HepG2 (cell line): Measurements from ENCODE around the gene ADAMTS16. TPM values are rescaled to one million over a fixed set of nuclear protein-coding genes. Genes with fewer than 3 reads are reported as not detected.

Experiments used
- ATAC-seq: fragments of 200-7000 bp; cut with Tn5 transposase; 3 replicates; pipeline ENCODE4 v1.9.1; 2020; ENCODE audit warnings: mild to moderate bottlenecking, moderate library complexity
- BruUV-seq: library from RNA; stranded (reverse); fragments of 400-500 nt; replicated peaks from 2 replicates; lab custom pipeline; 2021; lab: Mats Ljungman, UMichigan
- CTCF ChIA-PET: fragments of 300-600 bp; formaldehyde crosslinking; extraction: SDS; loops from one replicate; lab custom pipeline; 2021; ENCODE audit warnings: low total read pairs, inconsistent platforms, low intra/inter-chr PET ratio; lab: Yijun Ruan, JAX
- POLR2A ChIA-PET: fragments of 350-600 bp; sonication (Branson Sonifier 250); formaldehyde crosslinking; loops from one replicate; lab custom pipeline; 2020; ENCODE audit warnings: antibody characterized with exemption, inconsistent platforms; lab: Yijun Ruan, JAX
- DNase-seq: peaks from one replicate; pipeline ENCODE4 v3.0.0-alpha.2; 2015; ENCODE audit warnings: low spot score
- FAIRE-seq: peaks from 3 replicates; lab custom pipeline; 2011; peaks lifted over from hg19 to GRCh38; lab: Jason Lieb, UNC
- H2AFZ ChIP-seq: one replicate; pipeline ENCODE4 v1.6.1; 2011; ENCODE audit warnings: low read length, inconsistent platforms
- H3K27ac ChIP-seq: fragments of 300-600 bp; 3 replicates; pipeline ENCODE4 v1.8.0; 2011; ENCODE audit warnings: mixed run types, mild to moderate bottlenecking, mixed read lengths, low read length, inconsistent platforms; ENCODE audit not compliant: insufficient read depth; ENCODE audit errors: extremely low read length
- H3K27me3 ChIP-seq, 2 experiments: fragments of 200-600 bp in 1 of 2; 2 replicates in 1 of 2; 3 replicates in 1 of 2; pipeline versions ENCODE4 v1.6.0 to v1.8.0; 2011; ENCODE audit warnings: low read length in 2 of 2, mild to moderate bottlenecking in 2 of 2, moderate library complexity in 2 of 2, inconsistent platforms in 1 of 2; ENCODE audit not compliant: insufficient read depth in 2 of 2, control insufficient read depth in 1 of 2
- H3K36me3 ChIP-seq, 2 experiments: fragments of 200-600 bp in 1 of 2; replicated peaks in 1 of 2; 2 replicates in 1 of 2; 3 replicates in 1 of 2; pipeline versions ENCODE4 v1.5.1 to v1.8.0; 2011; ENCODE audit warnings: low read length in 2 of 2, inconsistent platforms in 1 of 2; ENCODE audit not compliant: insufficient read depth in 2 of 2, control insufficient read depth in 1 of 2
- H3K4me1 ChIP-seq: 2 replicates; pipeline ENCODE4 v1.5.1; 2012; ENCODE audit warnings: low read length, inconsistent platforms; ENCODE audit not compliant: insufficient read depth
- H3K4me2 ChIP-seq: 2 replicates; pipeline ENCODE4 v1.6.0; 2011; ENCODE audit warnings: low read depth, low read length, inconsistent platforms
- H3K4me3 ChIP-seq, 3 experiments: fragments of 200-600 bp in 1 of 3; sonication (generic), shearing (Covaris generic) in 1 of 3; replicated peaks in 1 of 3; 2 replicates each; pipeline ENCODE4 v1.5.1; 2011 to 2016; ENCODE audit warnings: low read length in 3 of 3, inconsistent platforms in 2 of 3, low read depth in 2 of 3, mild to moderate bottlenecking in 2 of 3, control low read depth in 1 of 3, mixed read lengths in 1 of 3; ENCODE audit not compliant: insufficient read depth in 1 of 3
- H3K79me2 ChIP-seq: one replicate; pipeline ENCODE4 v1.6.1; 2011; ENCODE audit warnings: low read length, inconsistent platforms; ENCODE audit not compliant: insufficient read depth
- H3K9ac ChIP-seq: 2 replicates; pipeline ENCODE4 v1.6.0; 2011; ENCODE audit warnings: mild to moderate bottlenecking, low read depth, low read length, inconsistent platforms; ENCODE audit not compliant: insufficient read depth
- H3K9me3 ChIP-seq: 2 replicates; pipeline ENCODE4 v1.5.1; 2012; ENCODE audit warnings: mild to moderate bottlenecking, low read length
- H4K20me1 ChIP-seq: 2 replicates; pipeline ENCODE4 v1.6.0; 2011; ENCODE audit warnings: inconsistent platforms, mild to moderate bottlenecking, low read length, moderate library complexity; ENCODE audit not compliant: insufficient read depth
- ADNP ChIP-seq: sonication (generic); formaldehyde crosslinking; IDR thresholded peaks from 2 replicates; pipeline ENCODE4 v1.4.0; 2020; ENCODE audit warnings: missing genetic modification reagents
- IKZF1 ChIP-seq: fragments of 450-650 bp; IDR thresholded peaks from 2 replicates; pipeline ENCODE4 v1.7.1; 2016
- KDM5A ChIP-seq: fragments of 200-600 bp; sonication (generic); IDR thresholded peaks from 2 replicates; pipeline ENCODE4 v1.7.0; 2018; ENCODE audit warnings: antibody characterized with exemption, mild to moderate bottlenecking, low read length, borderline replicate concordance
- MIER2 ChIP-seq: IDR thresholded peaks from 2 replicates; pipeline ENCODE4 v1.6.1; 2016; ENCODE audit warnings: missing biosample characterization, missing genetic modification reagents
- PHF8 ChIP-seq: sonication (generic); formaldehyde crosslinking; IDR thresholded peaks from 2 replicates; pipeline ENCODE4 v1.5.0; 2020; ENCODE audit warnings: missing genetic modification reagents
- TRIM24 ChIP-seq: sonication (generic); formaldehyde crosslinking; IDR thresholded peaks from 2 replicates; pipeline ENCODE4 v1.8.0; 2022; ENCODE audit warnings: mild to moderate bottlenecking, missing genetic modification reagents
- ZNF260 ChIP-seq: sonication (generic); formaldehyde crosslinking; IDR thresholded peaks from 2 replicates; pipeline ENCODE4 v1.4.0; 2020; ENCODE audit warnings: missing genetic modification reagents, low read depth, mild to moderate bottlenecking, borderline replicate concordance
- ZNF337 ChIP-seq: sonication (generic); formaldehyde crosslinking; IDR thresholded peaks from 2 replicates; pipeline ENCODE4 v1.5.1; 2020; ENCODE audit warnings: missing genetic modification reagents, low read depth, mild to moderate bottlenecking, borderline replicate concordance
- ZNF776 ChIP-seq: sonication (generic); formaldehyde crosslinking; IDR thresholded peaks from 2 replicates; pipeline ENCODE4 v1.4.0; 2020; ENCODE audit warnings: mild to moderate bottlenecking, missing genetic modification reagents
- ZNF792 ChIP-seq: IDR thresholded peaks from 2 replicates; pipeline ENCODE4 v1.6.1; 2016
- WGBS: methylation state at CpG from one replicate; pipeline ENCODE4 v1.1.6; 2017; ENCODE audit warnings: low lambda C conversion rate; 5-methylcytosine and 5-hydroxymethylcytosine counted together
- in situ Hi-C: cut with HindIII; loops from 2 replicates; pipeline ENCODE4 v1.10.0; 2017; ENCODE audit warnings: low pct_unique_long_range_greater_than_20kb; ENCODE audit not compliant: extremely low pct_ligation_motif_present
- intact Hi-C: fragments of 100-400 bp; cut with micrococcal nuclease; formaldehyde crosslinking; loops from one replicate; pipeline ENCODE4 v1.10.0; 2022; ENCODE audit not compliant: unreplicated experiment
- polyA plus RNA-seq, 8 experiments: library from polyadenylated mRNA; depleted of rRNA in 3 of 8; stranded (reverse) in 7 of 8; unstranded in 1 of 8; fragments of >200 nt; fragmentation: Illumina TruSeq in 4 of 8; extraction: Trizol in 4 of 8; gene quantifications; 2 replicates each; pipeline versions ENCODE4 v1.2.1 to v1.2.3, GENCODE V29; 2011 to 2016; ENCODE audit warnings: low read depth in 4 of 8, missing spikeins in 1 of 8, mixed read lengths in 1 of 8; ENCODE audit not compliant: insufficient read depth in 1 of 8
- total RNA-seq, 5 experiments: library from RNA; depleted of rRNA; stranded (reverse); fragments of >200 nt; fragmentation: Illumina TruSeq; extraction: Trizol; gene quantifications; 2 replicates each; pipeline ENCODE4 v1.2.3, GENCODE V29; 2016; ENCODE audit warnings: low read depth in 1 of 5
- TF ChIP-seq, protein P1 (sequence below): sonication (generic); formaldehyde crosslinking; IDR thresholded peaks from 2 replicates; pipeline ENCODE4 v1.5.0; 2020; ENCODE audit warnings: mild to moderate bottlenecking, missing genetic modification reagents
- TF ChIP-seq, protein P2 (sequence below): sonication (generic); formaldehyde crosslinking; IDR thresholded peaks from 2 replicates; pipeline ENCODE4 v1.5.0; 2020; ENCODE audit warnings: mild to moderate bottlenecking, missing genetic modification reagents, borderline replicate concordance

The ADAMTS16 gene
- total and polyA plus RNA-seq, 2 of the 13 experiments (the other 11 are each of a cell fraction or from before 2014, with no cell fraction given), result 0.02 to 0.03 TPM

DNA sequence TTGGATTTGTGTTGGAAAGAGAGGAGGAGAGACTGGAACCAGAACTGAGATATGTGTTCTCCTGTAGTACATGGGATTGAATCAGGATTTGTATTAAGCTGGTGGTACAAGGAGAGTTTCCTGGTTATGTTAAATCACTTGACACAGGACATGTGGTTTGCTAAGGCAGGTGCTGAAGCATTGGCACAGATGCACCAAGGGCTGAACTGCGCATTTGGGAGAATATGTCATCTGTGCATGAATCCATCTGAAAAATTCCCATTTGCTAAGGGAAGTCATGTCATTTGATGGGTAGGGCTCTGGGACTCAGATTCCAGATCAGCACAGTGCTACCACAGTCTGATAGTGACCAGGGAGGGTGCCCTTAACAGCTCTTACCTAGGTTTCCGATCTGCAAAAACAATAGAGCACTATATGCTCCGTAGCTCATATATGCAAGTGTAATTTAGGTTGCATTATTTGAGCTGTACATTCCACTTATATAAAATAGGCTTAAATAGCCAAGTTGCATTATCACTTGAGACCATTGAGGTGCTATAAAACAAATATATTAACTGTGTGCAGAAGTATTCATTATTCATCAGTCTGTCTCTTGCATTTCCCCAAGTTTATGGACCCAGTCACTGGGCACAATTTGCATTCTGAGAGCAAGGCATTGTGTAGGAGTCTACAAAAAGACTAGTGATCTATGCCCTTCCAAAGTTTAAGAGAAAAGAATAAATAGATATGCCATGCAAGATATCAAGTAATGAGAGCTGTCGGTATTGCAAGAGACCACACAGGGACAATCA, 55.2 kb downstream of the ADAMTS16 start:
- Histone ChIP-seq H4K20me1 (no peaks in the 10 kb centered on the region), H3K4me2 (no peak overlapping the region), H3K27ac (no peak overlapping the region), H3K79me2 (no peaks in the 10 kb centered on the region), H3K9me3 (no peaks in the 10 kb centered on the region), H3K27me3 (no peaks in the 10 kb centered on the region; a peak in 2 of 5 replicates), H2AFZ (no peak overlapping the region), H3K9ac (no peak overlapping the region), H3K4me3 (no peak overlapping the region), H3K4me1 (no peaks in the 10 kb centered on the region), H3K36me3 (no peaks in the 10 kb centered on the region)
- TF ChIP-seq, protein P1, sequence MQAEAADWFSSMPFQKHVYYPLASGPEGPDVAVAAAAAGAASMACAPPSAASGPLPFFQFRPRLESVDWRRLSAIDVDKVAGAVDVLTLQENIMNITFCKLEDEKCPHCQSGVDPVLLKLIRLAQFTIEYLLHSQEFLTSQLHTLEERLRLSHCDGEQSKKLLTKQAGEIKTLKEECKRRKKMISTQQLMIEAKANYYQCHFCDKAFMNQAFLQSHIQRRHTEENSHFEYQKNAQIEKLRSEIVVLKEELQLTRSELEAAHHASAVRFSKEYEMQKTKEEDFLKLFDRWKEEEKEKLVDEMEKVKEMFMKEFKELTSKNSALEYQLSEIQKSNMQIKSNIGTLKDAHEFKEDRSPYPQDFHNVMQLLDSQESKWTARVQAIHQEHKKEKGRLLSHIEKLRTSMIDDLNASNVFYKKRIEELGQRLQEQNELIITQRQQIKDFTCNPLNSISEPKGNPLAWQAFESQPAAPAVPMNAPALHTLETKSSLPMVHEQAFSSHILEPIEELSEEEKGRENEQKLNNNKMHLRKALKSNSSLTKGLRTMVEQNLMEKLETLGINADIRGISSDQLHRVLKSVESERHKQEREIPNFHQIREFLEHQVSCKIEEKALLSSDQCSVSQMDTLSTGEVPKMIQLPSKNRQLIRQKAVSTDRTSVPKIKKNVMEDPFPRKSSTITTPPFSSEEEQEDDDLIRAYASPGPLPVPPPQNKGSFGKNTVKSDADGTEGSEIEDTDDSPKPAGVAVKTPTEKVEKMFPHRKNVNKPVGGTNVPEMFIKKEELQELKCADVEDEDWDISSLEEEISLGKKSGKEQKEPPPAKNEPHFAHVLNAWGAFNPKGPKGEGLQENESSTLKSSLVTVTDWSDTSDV, result no peak
- TF ChIP-seq ZNF337 (CRISPR knock-in tag) (no peak), KDM5A (no peak), ZNF792 (no peak), ADNP (CRISPR knock-in tag) (no peak), ZNF260 (CRISPR knock-in tag) (no peak), ZNF776 (CRISPR knock-in tag) (no peak), IKZF1 (no peak), MIER2 (CRISPR knock-in tag) (no peak), PHF8 (CRISPR knock-in tag) (no peak), TRIM24 (CRISPR knock-in tag) (no peak)
- TF ChIP-seq, protein P2, sequence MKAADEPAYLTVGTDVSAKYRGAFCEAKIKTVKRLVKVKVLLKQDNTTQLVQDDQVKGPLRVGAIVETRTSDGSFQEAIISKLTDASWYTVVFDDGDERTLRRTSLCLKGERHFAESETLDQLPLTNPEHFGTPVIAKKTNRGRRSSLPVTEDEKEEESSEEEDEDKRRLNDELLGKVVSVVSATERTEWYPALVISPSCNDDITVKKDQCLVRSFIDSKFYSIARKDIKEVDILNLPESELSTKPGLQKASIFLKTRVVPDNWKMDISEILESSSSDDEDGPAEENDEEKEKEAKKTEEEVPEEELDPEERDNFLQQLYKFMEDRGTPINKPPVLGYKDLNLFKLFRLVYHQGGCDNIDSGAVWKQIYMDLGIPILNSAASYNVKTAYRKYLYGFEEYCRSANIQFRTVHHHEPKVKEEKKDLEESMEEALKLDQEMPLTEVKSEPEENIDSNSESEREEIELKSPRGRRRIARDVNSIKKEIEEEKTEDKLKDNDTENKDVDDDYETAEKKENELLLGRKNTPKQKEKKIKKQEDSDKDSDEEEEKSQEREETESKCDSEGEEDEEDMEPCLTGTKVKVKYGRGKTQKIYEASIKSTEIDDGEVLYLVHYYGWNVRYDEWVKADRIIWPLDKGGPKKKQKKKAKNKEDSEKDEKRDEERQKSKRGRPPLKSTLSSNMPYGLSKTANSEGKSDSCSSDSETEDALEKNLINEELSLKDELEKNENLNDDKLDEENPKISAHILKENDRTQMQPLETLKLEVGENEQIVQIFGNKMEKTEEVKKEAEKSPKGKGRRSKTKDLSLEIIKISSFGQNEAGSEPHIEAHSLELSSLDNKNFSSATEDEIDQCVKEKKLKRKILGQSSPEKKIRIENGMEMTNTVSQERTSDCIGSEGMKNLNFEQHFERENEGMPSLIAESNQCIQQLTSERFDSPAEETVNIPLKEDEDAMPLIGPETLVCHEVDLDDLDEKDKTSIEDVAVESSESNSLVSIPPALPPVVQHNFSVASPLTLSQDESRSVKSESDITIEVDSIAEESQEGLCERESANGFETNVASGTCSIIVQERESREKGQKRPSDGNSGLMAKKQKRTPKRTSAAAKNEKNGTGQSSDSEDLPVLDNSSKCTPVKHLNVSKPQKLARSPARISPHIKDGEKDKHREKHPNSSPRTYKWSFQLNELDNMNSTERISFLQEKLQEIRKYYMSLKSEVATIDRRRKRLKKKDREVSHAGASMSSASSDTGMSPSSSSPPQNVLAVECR, result no peak
- intact Hi-C loops, result no loop called here
- WGBS, result 64% methylated on average over 4 of the region's 4 CpGs
- no TSS peak for BruUV-seq
- DNase-seq (no peak), FAIRE-seq (no peak), ATAC-seq (no peak)
- in situ Hi-C loops, result no loop called here
- CTCF ChIA-PET, result no interaction called here
- POLR2A ChIA-PET, result no interaction called here
